H1 (cell line): ENCODE data around the gene PPM1L. TPM values are rescaled to one million over a fixed set of nuclear protein-coding genes. Genes with fewer than 3 reads are reported as not detected.

Experiments
- CTCF ChIA-PET: fragments of 300-600 bp; sonication (Branson Sonifier 250); formaldehyde crosslinking; loops from one replicate; lab custom pipeline; 2021; ENCODE audit not compliant: partially characterized antibody; lab: Charles Lee
- POLR2A ChIA-PET: fragments of 300-600 bp; sonication (Branson Sonifier 250); formaldehyde crosslinking; loops from one replicate; lab custom pipeline; 2021; ENCODE audit warnings: inconsistent platforms; ENCODE audit not compliant: partially characterized antibody; lab: Charles Lee
- DNase-seq, 2 experiments: peaks; one replicate each; pipeline versions ENCODE4 v3.0.0 to v3.0.0-alpha.2; 2010 to 2022; ENCODE audit warnings: low spot score in 2 of 2, low read depth in 1 of 2, mixed read lengths in 1 of 2
- FAIRE-seq: peaks from 2 replicates; lab custom pipeline; 2011; peaks lifted over from hg19 to GRCh38; lab: Jason Lieb, UNC
- H2AFZ ChIP-seq: 2 replicates; pipeline ENCODE4 v1.8.1; 2012; ENCODE audit warnings: low read length, inconsistent platforms
- H2AK5ac ChIP-seq: 2 replicates; pipeline ENCODE4 v1.6.1; 2013; ENCODE audit warnings: low read depth, low read length
- H2BK120ac ChIP-seq: replicated peaks from 2 replicates; pipeline ENCODE3; 2013; ENCODE audit warnings: low read depth, low read length, inconsistent platforms
- H2BK12ac ChIP-seq: 2 replicates; pipeline ENCODE4 v1.6.1; 2013; ENCODE audit warnings: low read depth, low read length
- H2BK15ac ChIP-seq: 2 replicates; pipeline ENCODE4 v1.6.1; 2013; ENCODE audit warnings: low read length
- H2BK20ac ChIP-seq: 2 replicates; pipeline ENCODE4 v1.6.1; 2013; ENCODE audit warnings: low read length
- H2BK5ac ChIP-seq: 2 replicates; pipeline ENCODE4 v1.6.1; 2013; ENCODE audit warnings: low read depth, low read length
- H3K14ac ChIP-seq: 2 replicates; pipeline ENCODE4 v1.6.1; 2013; ENCODE audit warnings: inconsistent platforms; ENCODE audit not compliant: insufficient read length
- H3K18ac ChIP-seq: 2 replicates; pipeline ENCODE4 v1.6.1; 2013; ENCODE audit warnings: low read length; ENCODE audit errors: extremely low read depth
- H3K23ac ChIP-seq: 2 replicates; pipeline ENCODE4 v1.6.1; 2013; ENCODE audit warnings: inconsistent platforms; ENCODE audit not compliant: insufficient read length
- H3K23me2 ChIP-seq: 2 replicates; pipeline ENCODE4 v1.6.1; 2013; ENCODE audit warnings: low read depth, low read length
- H3K27ac ChIP-seq: 2 replicates; pipeline ENCODE4 v1.6.1; 2011; ENCODE audit warnings: low read depth, low read length, inconsistent platforms
- H3K27me3 ChIP-seq, 4 experiments: replicated peaks in 1 of 4; 1 replicate in 1 of 4; 2 replicates in 3 of 4; pipeline versions ENCODE4 v1.6.1 to v1.8.1; 2011 to 2013; ENCODE audit warnings: low read length in 3 of 4, mild to moderate bottlenecking in 3 of 4, inconsistent platforms in 2 of 4, mixed read lengths in 2 of 4, moderate library complexity in 1 of 4; ENCODE audit not compliant: control insufficient read depth in 3 of 4, insufficient read depth in 3 of 4; ENCODE audit errors: extremely low read depth in 1 of 4
- H3K36me3 ChIP-seq, 4 experiments: 2 replicates each; pipeline versions ENCODE4 v1.6.1 to v1.8.1; 2011 to 2013; ENCODE audit warnings: mild to moderate bottlenecking in 4 of 4, low read length in 3 of 4, moderate library complexity in 2 of 4, control low read depth in 1 of 4, inconsistent platforms in 1 of 4; ENCODE audit not compliant: insufficient read depth in 4 of 4, control insufficient read depth in 2 of 4
- H3K4ac ChIP-seq: replicated peaks from 2 replicates; pipeline ENCODE3; 2013; ENCODE audit warnings: low read length, low read depth, mixed read lengths, inconsistent platforms; ENCODE audit not compliant: insufficient read length
- H3K4me1 ChIP-seq, 4 experiments: replicated peaks in 1 of 4; 1 replicate in 1 of 4; 2 replicates in 3 of 4; pipeline versions ENCODE4 v1.6.1 to v1.8.1; 2011 to 2013; ENCODE audit warnings: low read length in 3 of 4, inconsistent platforms in 2 of 4, mixed read lengths in 1 of 4; ENCODE audit not compliant: insufficient read depth in 4 of 4, control insufficient read depth in 3 of 4
- H3K4me2 ChIP-seq, 2 experiments: 2 replicates each; pipeline versions ENCODE4 v1.6.1 to v1.8.1; 2011 to 2013; ENCODE audit warnings: low read depth in 2 of 2, low read length in 2 of 2, control low read depth in 1 of 2, inconsistent platforms in 1 of 2, mild to moderate bottlenecking in 1 of 2; ENCODE audit not compliant: insufficient read depth in 1 of 2
- H3K4me3 ChIP-seq, 4 experiments: fragments of 200-600, 300-600 bp in 1 of 4; sonication (generic), shearing (Covaris generic), sonication (Bioruptor Twin) in 1 of 4; 2 replicates each; pipeline versions ENCODE4 v1.5.1 to v1.8.1; 2011 to 2016; ENCODE audit warnings: low read length in 4 of 4, low read depth in 3 of 4, control low read depth in 2 of 4, inconsistent platforms in 2 of 4, mild to moderate bottlenecking in 2 of 4, mixed read lengths in 1 of 4, moderate library complexity in 1 of 4; ENCODE audit not compliant: insufficient read depth in 2 of 4; ENCODE audit errors: extremely low read depth in 1 of 4
- H3K56ac ChIP-seq: replicated peaks from 2 replicates; pipeline ENCODE3; 2013; ENCODE audit warnings: low read depth, mild to moderate bottlenecking, mixed read lengths, low read length, inconsistent platforms; ENCODE audit not compliant: insufficient read length
- H3K79me1 ChIP-seq: 2 replicates; pipeline ENCODE4 v1.6.1; 2013; ENCODE audit warnings: low read depth, low read length, control low read depth
- H3K79me2 ChIP-seq, 2 experiments: 2 replicates each; pipeline versions ENCODE4 v1.6.1 to v1.8.1; 2012 to 2013; ENCODE audit warnings: low read length in 2 of 2, mild to moderate bottlenecking in 2 of 2, inconsistent platforms in 1 of 2; ENCODE audit not compliant: insufficient read depth in 2 of 2, control insufficient read depth in 1 of 2
- H3K9ac ChIP-seq, 4 experiments: replicated peaks in 1 of 4; 1 replicate in 1 of 4; 2 replicates in 3 of 4; pipeline versions ENCODE4 v1.6.1 to v1.8.1; 2011 to 2013; ENCODE audit warnings: low read depth in 3 of 4, low read length in 3 of 4, control low read depth in 2 of 4, mild to moderate bottlenecking in 2 of 4, moderate library complexity in 2 of 4, inconsistent platforms in 1 of 4; ENCODE audit errors: extremely low read depth in 1 of 4
- H3K9me3 ChIP-seq, 2 experiments: 2 replicates each; pipeline versions ENCODE4 v1.6.1 to v1.8.1; 2012 to 2013; ENCODE audit warnings: mild to moderate bottlenecking in 2 of 2, moderate library complexity in 2 of 2, control low read depth in 1 of 2, inconsistent platforms in 1 of 2, low read depth in 1 of 2, low read length in 1 of 2, mixed read lengths in 1 of 2; ENCODE audit not compliant: insufficient read depth in 2 of 2
- H4K20me1 ChIP-seq, 2 experiments: replicated peaks in 1 of 2; 2 replicates each; pipeline versions ENCODE3 to v1.8.1; 2011 to 2013; ENCODE audit warnings: inconsistent platforms in 2 of 2, low read length in 2 of 2, mild to moderate bottlenecking in 1 of 2; ENCODE audit not compliant: insufficient read depth in 2 of 2, control insufficient read depth in 1 of 2
- H4K5ac ChIP-seq: 2 replicates; pipeline ENCODE4 v1.6.1; 2013; ENCODE audit warnings: low read length, low read depth, mixed read lengths, inconsistent platforms; ENCODE audit not compliant: insufficient read length
- H4K8ac ChIP-seq: 2 replicates; pipeline ENCODE4 v1.8.0; 2013; ENCODE audit warnings: mild to moderate bottlenecking, moderate library complexity, low read length, inconsistent platforms; ENCODE audit not compliant: insufficient read depth; ENCODE audit errors: extremely low read depth
- H4K91ac ChIP-seq: replicated peaks from 2 replicates; pipeline ENCODE3; 2013; ENCODE audit warnings: low read length, mixed read lengths, inconsistent platforms; ENCODE audit not compliant: insufficient read length
- WGBS, 2 experiments: shearing (Covaris generic) in 1 of 2; methylation state at CpG; one replicate each; pipeline versions ENCODE4 v1.1.6 to v1.1.7; 2013 to 2015; ENCODE audit warnings: low lambda C conversion rate in 2 of 2, mixed read lengths in 2 of 2, inconsistent platforms in 1 of 2, low coverage in 1 of 2, missing lambda C conversion rate in 1 of 2; ENCODE audit not compliant: insufficient replicate concordance in 2 of 2, insufficient coverage in 1 of 2, insufficient read length in 1 of 2; ENCODE audit errors: extremely low coverage in 1 of 2, missing lambda C conversion rate in 1 of 2; 5-methylcytosine and 5-hydroxymethylcytosine counted together
- polyA plus RNA-seq, 7 experiments: library from polyadenylated mRNA; depleted of rRNA in 3 of 7; stranded (reverse) in 5 of 7; unstranded in 2 of 7; fragments of >200 nt in 5 of 7; fragments of 200-250 nt in 2 of 7; gene quantifications; 1 replicate in 5 of 7; 2 replicates in 1 of 7; 4 replicates in 1 of 7; pipeline versions ENCODE4 v1.2.1 to v1.2.3, GENCODE V29; 2011 to 2013; ENCODE audit warnings: missing spikeins in 2 of 7, mixed read lengths in 2 of 7
- total RNA-seq: library from RNA; stranded (reverse); fragmentation: NEBNext Ultra II Directional; extraction: Animal tissue kit (Norgen Biotek cat#: 25700); gene quantifications from 2 replicates; pipeline ENCODE4 v1.2.1, GENCODE V29; 2021

PPM1L gene
- total and polyA plus RNA-seq, 2 of the 8 experiments (the other 6 are each of a cell fraction or from before 2014, with no cell fraction given): 2.8 to 18.1 TPM

- Histone ChIP-seq H3K4me2 (peak overlapping the region; percentile 97 to 100), H4K20me1 (peaks cover 0 to 1% of the 10 kb centered on the region in 2 experiments), H3K14ac (no peak overlapping the region), H4K91ac (no peak overlapping the region), H2BK120ac (no peak overlapping the region), H3K23ac (no peak overlapping the region), H3K9me3 (no peaks in the 10 kb centered on the region), H2AK5ac (no peak overlapping the region), H3K56ac (no peak overlapping the region), H3K79me1 (0 out of 2 replicates have a peak, but pooled peaks cover 2% of the 10 kb centered on the region), H3K79me2 (peaks cover 0 to 18% of the 10 kb centered on the region in 2 experiments; a peak in 2 of 4 replicates), H3K4me1 (peaks cover 0 to 12% (median 6%) of the 10 kb centered on the region in 4 experiments; a peak in 6 of 7 replicates), H3K27me3 (peaks cover 5 to 30% (median 19%) of the 10 kb centered on the region in 4 experiments; a peak in 6 of 7 replicates), H3K18ac (peak overlapping the region; percentile 92; the same call in 1 of the 2 replicates), H3K4ac (no peak overlapping the region), H2BK12ac (no peak overlapping the region), H4K5ac (no peak overlapping the region), H2AFZ (peak overlapping the region; percentile 79), H3K36me3 (no peaks in the 10 kb centered on the region), H3K9ac (peak overlapping the region in 3 of 4 experiments; percentile 62 to 75 (median 65); a peak in 6 of 7 replicates), H2BK5ac (no peak overlapping the region), H4K8ac (peak overlapping the region; percentile 90; the same call in 1 of the 2 replicates), H2BK15ac (no peak overlapping the region), H2BK20ac (no peak overlapping the region), H3K23me2 (peaks cover 30% of the 10 kb centered on the region), H3K4me3 (peak overlapping the region; percentile 83 to 91 (median 88)), H3K27ac (peak overlapping the region; percentile 5; the same call in 1 of the 2 replicates)
- DNase-seq (peak; percentile 72 to 83), FAIRE-seq (no peak)
- ChIA-PET CTCF (interaction anchor here (0.8 to 1.4 kb wide), 5 partner anchors 9 to 186 kb away, joined by 3 to 6 read pairs (median 5); no protein-coding TSS in a partner anchor), POLR2A (interaction anchor here (0.8 to 2.3 kb wide), 7 partner anchors 11 to 189 kb away, joined by 3 to 5 read pairs (median 3); partner anchors contain the start of gene KPNA4)
- WGBS, 2 experiments: 2% methylated on average over 50 of the region's 85 CpGs; no CpG with 5 or more reads in 1 of the 2 experiments
These were observed 930 bp upstream of the PPM1L start for GRCh38 chr3:160754855-160755747.
